Suprapubic skin (tissue), 4 donors: ENCODE data around the gene MLPH. TPM values are rescaled to one million over a fixed set of nuclear protein-coding genes. Genes with fewer than 3 reads are reported as not detected.

Source experiments
- DNase-seq, 2 donors: peaks; one replicate each; pipeline ENCODE4 v3.0.0-alpha.2; 2019; ENCODE audit warnings: low spot score in 2 of 2
- H3K27ac ChIP-seq: fragments of 200-600 bp; sonication (generic); one replicate; pipeline ENCODE4 v1.5.1; 2019
- H3K27me3 ChIP-seq: fragments of 200-600 bp; sonication (generic); one replicate; pipeline ENCODE4 v1.5.1; 2019
- H3K36me3 ChIP-seq: fragments of 200-600 bp; sonication (generic); one replicate; pipeline ENCODE4 v1.5.1; 2019
- H3K4me1 ChIP-seq: fragments of 200-600 bp; sonication (generic); one replicate; pipeline ENCODE4 v1.5.1; 2019
- H3K4me3 ChIP-seq: fragments of 200-600 bp; sonication (generic); one replicate; pipeline ENCODE4 v1.5.1; 2019; ENCODE audit warnings: mild to moderate bottlenecking
- H3K9me3 ChIP-seq: fragments of 200-600 bp; sonication (generic); one replicate; pipeline ENCODE4 v1.5.1; 2019
- EP300 ChIP-seq: sonication (generic); formaldehyde crosslinking; IDR thresholded peaks from one replicate; pipeline ENCODE4 v1.6.1; 2017; ENCODE audit warnings: antibody characterized with exemption
- POLR2A ChIP-seq, 2 donors: fragments of 450-650 bp; IDR thresholded peaks; one replicate each; pipeline ENCODE4 v1.6.1; 2017; ENCODE audit warnings: antibody characterized with exemption in 2 of 2, mild to moderate bottlenecking in 2 of 2, moderate library complexity in 2 of 2
- POLR2AphosphoS5 ChIP-seq, 3 donors: sonication (generic); formaldehyde crosslinking; IDR thresholded peaks; one replicate each; pipeline ENCODE4 v1.6.1; 2017; ENCODE audit warnings: antibody characterized with exemption in 3 of 3
- WGBS: methylation state at CpG from one replicate; pipeline ENCODE4 v1.1.5; 2018; 5-methylcytosine and 5-hydroxymethylcytosine counted together
- total RNA-seq, 4 donors: library from RNA; depleted of rRNA; stranded (reverse); fragments of >200 nt; gene quantifications; one replicate each; pipeline ENCODE4 v1.1.0, GENCODE V29; 2016
- TF ChIP-seq, protein P1 (sequence below), 2 donors: fragments of 200-600 bp in 1 of 2; fragments of 450-650 bp in 1 of 2; sonication (generic) in 1 of 2; IDR thresholded peaks; one replicate each; pipeline ENCODE4 v1.5.1; 2016 to 2019; ENCODE audit warnings: antibody characterized with exemption in 2 of 2, mild to moderate bottlenecking in 1 of 2, moderate library complexity in 1 of 2

Gene MLPH
- total RNA-seq, 4 donors from 2014 or later, result 8.8 to 41.1 (median 24.4) TPM

DNA sequence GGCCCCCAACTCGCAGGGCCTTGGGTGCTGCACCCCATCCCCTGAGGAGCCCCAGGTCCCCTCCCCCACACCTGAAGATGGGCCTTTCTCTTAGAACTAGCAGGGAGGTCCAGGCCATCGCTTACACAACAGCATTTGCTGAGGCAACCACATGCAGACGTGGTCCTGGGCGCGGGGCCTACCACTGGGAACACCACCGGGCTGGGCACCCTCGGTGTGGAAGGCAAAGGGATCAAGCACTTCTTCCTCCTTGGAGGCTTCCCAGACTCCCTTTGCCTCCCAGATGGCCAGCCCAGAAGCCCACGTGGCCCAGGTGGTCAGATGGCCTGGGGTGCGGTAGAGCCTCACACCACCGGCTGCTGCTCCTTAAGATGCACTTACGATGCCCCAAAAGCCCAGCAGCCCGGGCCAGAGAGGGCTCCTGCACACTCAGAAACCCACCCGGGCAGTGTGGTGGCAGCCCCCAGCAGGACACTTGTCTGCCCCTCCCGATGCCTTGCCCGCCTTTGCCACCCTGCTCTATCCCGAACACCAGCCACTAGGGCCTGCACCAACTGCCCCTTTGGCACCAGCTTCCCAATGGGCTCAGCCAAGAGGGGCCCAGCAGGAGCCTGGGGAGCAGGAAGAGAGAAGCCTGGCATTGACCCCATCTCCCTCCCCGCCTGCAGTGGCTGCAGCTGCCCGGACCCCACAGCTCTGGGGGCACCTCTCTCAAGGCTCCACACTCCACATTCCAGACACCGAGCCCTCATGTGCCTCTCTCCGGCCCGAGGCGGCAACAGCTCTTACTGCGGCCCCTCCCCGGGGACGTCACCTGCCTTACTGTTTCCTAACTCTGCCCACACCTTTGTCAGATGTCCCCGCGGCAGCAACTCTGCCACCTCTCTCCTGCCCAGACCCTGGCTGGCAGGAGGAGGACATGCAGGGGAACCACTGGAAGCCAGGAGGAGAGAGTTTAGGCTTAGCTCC lies 13.9 kb upstream of the MLPH start:
- Histone ChIP-seq H3K9me3 (no peaks in the 10 kb centered on the region), H3K4me3 (no peak overlapping the region), H3K27me3 (no peaks in the 10 kb centered on the region), H3K36me3 (no peaks in the 10 kb centered on the region), H3K27ac (no peak overlapping the region), H3K4me1 (peaks cover 31% of the 10 kb centered on the region)
- TF ChIP-seq POLR2AphosphoS5 (IDR thresholded peaks at IDR 0.05), result no peak
- TF ChIP-seq POLR2A (IDR thresholded peaks at IDR 0.05), result no peak
- TF ChIP-seq, protein P1, sequence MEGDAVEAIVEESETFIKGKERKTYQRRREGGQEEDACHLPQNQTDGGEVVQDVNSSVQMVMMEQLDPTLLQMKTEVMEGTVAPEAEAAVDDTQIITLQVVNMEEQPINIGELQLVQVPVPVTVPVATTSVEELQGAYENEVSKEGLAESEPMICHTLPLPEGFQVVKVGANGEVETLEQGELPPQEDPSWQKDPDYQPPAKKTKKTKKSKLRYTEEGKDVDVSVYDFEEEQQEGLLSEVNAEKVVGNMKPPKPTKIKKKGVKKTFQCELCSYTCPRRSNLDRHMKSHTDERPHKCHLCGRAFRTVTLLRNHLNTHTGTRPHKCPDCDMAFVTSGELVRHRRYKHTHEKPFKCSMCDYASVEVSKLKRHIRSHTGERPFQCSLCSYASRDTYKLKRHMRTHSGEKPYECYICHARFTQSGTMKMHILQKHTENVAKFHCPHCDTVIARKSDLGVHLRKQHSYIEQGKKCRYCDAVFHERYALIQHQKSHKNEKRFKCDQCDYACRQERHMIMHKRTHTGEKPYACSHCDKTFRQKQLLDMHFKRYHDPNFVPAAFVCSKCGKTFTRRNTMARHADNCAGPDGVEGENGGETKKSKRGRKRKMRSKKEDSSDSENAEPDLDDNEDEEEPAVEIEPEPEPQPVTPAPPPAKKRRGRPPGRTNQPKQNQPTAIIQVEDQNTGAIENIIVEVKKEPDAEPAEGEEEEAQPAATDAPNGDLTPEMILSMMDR (IDR thresholded peaks at IDR 0.05), result no peak
- no peak for DNase-seq
- 88% methylated on average over 19 of the region's 27 CpGs for WGBS

DNA sequence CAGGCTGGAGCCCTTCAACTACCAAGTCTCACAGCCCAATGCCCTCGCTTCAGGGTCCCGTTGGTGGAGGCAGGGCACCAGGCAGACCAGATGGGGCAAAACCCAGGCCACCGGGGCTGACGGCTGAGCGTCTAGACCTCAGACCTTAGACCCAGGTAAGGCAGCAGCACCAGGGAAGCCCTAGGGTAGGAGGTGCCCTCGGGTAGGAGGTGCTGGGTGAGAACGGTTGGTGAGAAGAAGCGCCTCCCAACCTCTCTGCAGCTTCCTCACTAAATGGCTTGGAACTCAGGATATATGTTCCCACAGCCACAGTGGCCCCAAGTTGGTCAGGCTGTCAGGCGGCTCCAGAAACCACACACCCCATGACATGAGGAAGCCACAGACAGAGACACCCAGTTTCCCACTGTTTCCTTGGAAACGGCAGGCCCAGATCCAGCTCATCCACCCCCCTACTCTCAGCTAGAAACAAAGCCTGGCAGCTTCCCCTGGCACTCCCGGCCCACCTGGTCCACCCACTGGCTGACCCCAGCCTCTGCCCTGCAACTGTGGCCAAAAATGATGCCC lies 13.1 kb upstream of the MLPH start:
- Histone ChIP-seq H3K36me3 (no peaks in the 10 kb centered on the region), H3K27ac (peak overlapping the region; percentile 96), H3K4me3 (peak overlapping the region; percentile 88), H3K4me1 (peaks cover 36% of the 10 kb centered on the region), H3K9me3 (no peaks in the 10 kb centered on the region), H3K27me3 (no peaks in the 10 kb centered on the region)
- TF ChIP-seq EP300, result no peak
- TF ChIP-seq, protein P1 (IDR thresholded peaks at IDR 0.05), result no peak
- no peak for TF ChIP-seq POLR2A (IDR thresholded peaks at IDR 0.05)
- TF ChIP-seq POLR2AphosphoS5 (IDR thresholded peaks at IDR 0.05), result no peak
- DNase-seq, result no peak
- WGBS, result 73% methylated on average over 7 of the region's 11 CpGs

DNA sequence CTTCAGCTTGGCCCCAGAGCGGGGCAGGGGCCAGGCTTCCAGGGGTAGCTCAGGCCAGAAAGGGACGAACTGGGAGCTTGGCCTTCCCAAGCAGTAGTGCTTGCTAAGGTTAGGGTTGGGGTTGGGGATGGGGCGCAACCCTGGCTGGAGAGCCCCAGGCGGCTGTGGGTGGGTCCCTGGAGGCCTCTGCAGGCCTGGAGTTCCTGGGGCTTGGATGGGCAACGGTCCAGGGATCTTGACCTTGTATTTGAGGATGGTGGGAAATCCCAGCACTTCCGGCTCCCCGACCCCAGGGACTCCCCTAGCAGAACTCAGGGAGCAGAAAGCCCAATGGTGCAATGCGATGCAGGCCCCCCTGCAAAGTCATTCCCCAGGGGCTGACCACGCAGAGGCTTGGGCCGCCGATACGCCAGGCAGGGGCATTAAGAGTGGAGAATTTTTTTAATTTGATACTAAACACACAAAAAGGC lies 12.6 kb upstream of the MLPH start:
- no peaks in the 10 kb centered on the region for H3K9me3 ChIP-seq
- TF ChIP-seq POLR2AphosphoS5 (IDR thresholded peaks at IDR 0.05) (no peak), EP300 (no peak), POLR2A (IDR thresholded peaks at IDR 0.05) (no peak)
- TF ChIP-seq, protein P1 (IDR thresholded peaks at IDR 0.05), result no peak
- H3K4me1 ChIP-seq, result peaks cover 41% of the 10 kb centered on the region
- no peak for DNase-seq
- H3K27me3 ChIP-seq, result no peaks in the 10 kb centered on the region
- WGBS, result 71% methylated on average over 7 of the region's 12 CpGs
- H3K4me3 ChIP-seq, result peak overlapping the region; percentile 88
- H3K27ac ChIP-seq, result peak overlapping the region; percentile 96
- no peaks in the 10 kb centered on the region for H3K36me3 ChIP-seq

DNA sequence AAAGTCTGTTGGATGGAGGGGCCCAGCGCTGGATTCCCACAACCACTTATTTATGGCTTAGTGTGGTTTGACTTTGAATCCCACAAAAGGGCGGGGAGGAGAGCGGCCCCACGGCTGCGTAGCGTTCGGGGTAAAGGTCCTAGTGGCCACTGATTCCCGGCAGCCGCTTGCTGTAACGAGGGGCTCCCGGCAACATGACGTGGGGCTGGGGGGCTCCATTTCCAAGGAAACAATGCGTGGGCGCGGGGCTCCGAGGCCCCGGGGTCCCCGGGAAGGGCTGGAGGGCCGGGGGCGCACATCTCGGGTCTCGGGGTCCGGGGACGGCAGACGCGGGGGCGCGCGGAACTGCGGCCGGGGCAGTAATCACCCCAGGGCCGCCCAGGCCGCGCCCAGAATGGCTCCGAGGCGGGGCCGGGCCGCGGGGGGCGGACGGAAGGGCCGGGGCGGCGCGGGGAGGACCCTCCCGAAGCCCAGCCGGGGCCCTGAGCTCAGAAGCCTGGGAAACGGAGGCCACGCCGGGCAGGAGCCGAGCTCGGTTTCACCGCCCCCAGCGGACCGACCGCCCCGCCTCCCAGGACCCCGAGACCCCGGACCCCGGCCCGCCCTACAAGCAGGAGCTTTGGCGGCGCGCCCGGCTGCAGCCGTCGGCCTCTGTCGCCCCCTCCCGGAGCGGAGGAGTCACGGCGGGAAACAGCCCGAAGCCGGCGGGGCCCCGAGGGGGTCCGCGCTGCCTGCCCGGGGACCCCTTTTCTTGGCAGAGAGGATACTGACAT lies 11.9 kb upstream of the MLPH start:
- Histone ChIP-seq H3K27ac (peak overlapping the region; percentile 96), H3K4me3 (peak overlapping the region; percentile 88), H3K36me3 (no peaks in the 10 kb centered on the region), H3K27me3 (no peaks in the 10 kb centered on the region), H3K4me1 (peaks cover 48% of the 10 kb centered on the region), H3K9me3 (no peaks in the 10 kb centered on the region)
- 2% methylated on average over 12 of the region's 79 CpGs for WGBS
- peak; percentile 91 to 92 for DNase-seq
- TF ChIP-seq POLR2A (IDR thresholded peaks at IDR 0.05), result peak in 1 of 2 donors; percentile 58
- TF ChIP-seq, protein P1 (IDR thresholded peaks at IDR 0.05), result peak; percentile 79 to 94
- no peak for TF ChIP-seq EP300
- peak in 1 of 3 donors; percentile 41 for TF ChIP-seq POLR2AphosphoS5 (IDR thresholded peaks at IDR 0.05)
